ENCODE data around the gene CFAP43.
A peak's percentile ranks its signal among the peaks of the same experiment; 100 is the strongest.

Gene CFAP43

GRCh38 chr10:104120512-104120902 lies 111.7 kb downstream of the CFAP43 start:
- H3K4me3 ChIP-seq (replicated peaks in 1 of 2; ENCODE audit: low read depth in 2 of 2, low read length in 2 of 2), result peak overlapping the region in 1 of 2 donors; percentile 16
- DNase-seq (ENCODE audit: low read depth in 2 of 2), result no peak

GRCh38 chr10:104119996-104120395 lies 112.2 kb downstream of the CFAP43 start:
- TF ChIP-seq CTCF (IDR thresholded peaks at IDR 0.05; ENCODE audit: low read depth, low read length), result no peak
- H3K4me3 ChIP-seq (replicated peaks in 1 of 2; ENCODE audit: low read depth in 2 of 2, low read length in 2 of 2), result no peak overlapping the region
- peak; percentile 27 to 43 for DNase-seq (ENCODE audit: low read depth in 2 of 2)

More at GRCh38 chr10:104120512-104120902, 111.7 kb downstream of the CFAP43 start:
- TF ChIP-seq CTCF (IDR thresholded peaks at IDR 0.05; ENCODE audit: low read depth, low read length), result no peak

GRCh38 chr10:104117839-104118323 lies 114.3 kb downstream of the CFAP43 start:
- no peak for TF ChIP-seq CTCF (IDR thresholded peaks at IDR 0.05; ENCODE audit: low read depth, low read length)
- no peak overlapping the region for H3K4me3 ChIP-seq (replicated peaks in 1 of 2; ENCODE audit: low read depth in 2 of 2, low read length in 2 of 2)
- peak; percentile 49 to 83 for DNase-seq (ENCODE audit: low read depth in 2 of 2)

GRCh38 chr10:104113376-104113956 lies 118.7 kb downstream of the CFAP43 start:
- DNase-seq (ENCODE audit: low read depth in 2 of 2), result no peak
- H3K4me3 ChIP-seq (replicated peaks in 1 of 2; ENCODE audit: low read depth in 2 of 2, low read length in 2 of 2), result no peak overlapping the region
- no peak for TF ChIP-seq CTCF (IDR thresholded peaks at IDR 0.05; ENCODE audit: low read depth, low read length)

- TF ChIP-seq CTCF (IDR thresholded peaks at IDR 0.05; ENCODE audit: low read depth, low read length), result no peak
- DNase-seq (ENCODE audit: low read depth in 2 of 2), result peak; percentile 60 to 89
- no peak overlapping the region for H3K4me3 ChIP-seq (replicated peaks in 1 of 2; ENCODE audit: low read depth in 2 of 2, low read length in 2 of 2)
Observed at GRCh38 chr10:104109908-104110662, 122.1 kb downstream of the CFAP43 start.

- no peak overlapping the region for H3K4me3 ChIP-seq (replicated peaks in 1 of 2; ENCODE audit: low read depth in 2 of 2, low read length in 2 of 2)
- peak in 1 of 2 donors; percentile 57 for DNase-seq (ENCODE audit: low read depth in 2 of 2)
- no peak for TF ChIP-seq CTCF (IDR thresholded peaks at IDR 0.05; ENCODE audit: low read depth, low read length)
Observed at GRCh38 chr10:104104926-104105325, 127.2 kb downstream of the CFAP43 start.
